ENCODE measurements around the gene MED6.

MED6 gene

DNA sequence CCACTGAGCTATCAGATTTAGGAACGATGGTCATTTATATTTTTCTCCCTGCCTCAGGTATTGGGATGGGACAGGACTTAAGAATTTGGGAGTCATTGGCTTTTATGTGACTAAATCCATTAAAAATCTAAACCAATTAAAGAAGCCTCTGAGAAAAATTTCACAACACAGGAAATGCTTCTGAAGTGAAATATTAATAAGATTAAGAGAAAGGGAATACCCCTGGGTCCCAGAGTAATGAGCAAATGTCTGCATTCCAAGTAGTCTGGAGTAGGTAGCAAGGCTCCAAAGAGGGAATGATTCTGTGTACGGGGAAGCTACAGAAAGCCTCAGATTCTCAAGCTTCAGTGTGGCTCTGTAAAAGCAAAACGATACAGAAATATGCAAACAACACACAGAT lies 707 bp upstream of the MED6 start:
- no peaks in the 10 kb centered on the region for H3K27me3 ChIP-seq (ENCODE audit: insufficient read depth, poor library complexity, severe bottlenecking)
- H3K4me1 ChIP-seq (ENCODE audit: insufficient read depth, poor library complexity, severe bottlenecking) = peaks cover 12% of the 10 kb centered on the region
- ATAC-seq (ENCODE audit: low read depth) (peak; percentile 41; the same call in 2 of the 3 replicates), DNase-seq (ENCODE audit: low spot score) (no peak)
- no peaks in the 10 kb centered on the region for H3K9me3 ChIP-seq (ENCODE audit: severe bottlenecking)
- H3K36me3 ChIP-seq (ENCODE audit: low read depth) = peaks cover 22% of the 10 kb centered on the region
- peak overlapping the region; percentile 68 for H3K27ac ChIP-seq (ENCODE audit: poor library complexity, severe bottlenecking)
- TF ChIP-seq, protein P1, sequence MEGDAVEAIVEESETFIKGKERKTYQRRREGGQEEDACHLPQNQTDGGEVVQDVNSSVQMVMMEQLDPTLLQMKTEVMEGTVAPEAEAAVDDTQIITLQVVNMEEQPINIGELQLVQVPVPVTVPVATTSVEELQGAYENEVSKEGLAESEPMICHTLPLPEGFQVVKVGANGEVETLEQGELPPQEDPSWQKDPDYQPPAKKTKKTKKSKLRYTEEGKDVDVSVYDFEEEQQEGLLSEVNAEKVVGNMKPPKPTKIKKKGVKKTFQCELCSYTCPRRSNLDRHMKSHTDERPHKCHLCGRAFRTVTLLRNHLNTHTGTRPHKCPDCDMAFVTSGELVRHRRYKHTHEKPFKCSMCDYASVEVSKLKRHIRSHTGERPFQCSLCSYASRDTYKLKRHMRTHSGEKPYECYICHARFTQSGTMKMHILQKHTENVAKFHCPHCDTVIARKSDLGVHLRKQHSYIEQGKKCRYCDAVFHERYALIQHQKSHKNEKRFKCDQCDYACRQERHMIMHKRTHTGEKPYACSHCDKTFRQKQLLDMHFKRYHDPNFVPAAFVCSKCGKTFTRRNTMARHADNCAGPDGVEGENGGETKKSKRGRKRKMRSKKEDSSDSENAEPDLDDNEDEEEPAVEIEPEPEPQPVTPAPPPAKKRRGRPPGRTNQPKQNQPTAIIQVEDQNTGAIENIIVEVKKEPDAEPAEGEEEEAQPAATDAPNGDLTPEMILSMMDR (IDR thresholded peaks at IDR 0.05; ENCODE audit: poor library complexity, severe bottlenecking) = no peak
- H3K4me3 ChIP-seq (ENCODE audit: severe bottlenecking) = peak overlapping the region; percentile 79

DNA sequence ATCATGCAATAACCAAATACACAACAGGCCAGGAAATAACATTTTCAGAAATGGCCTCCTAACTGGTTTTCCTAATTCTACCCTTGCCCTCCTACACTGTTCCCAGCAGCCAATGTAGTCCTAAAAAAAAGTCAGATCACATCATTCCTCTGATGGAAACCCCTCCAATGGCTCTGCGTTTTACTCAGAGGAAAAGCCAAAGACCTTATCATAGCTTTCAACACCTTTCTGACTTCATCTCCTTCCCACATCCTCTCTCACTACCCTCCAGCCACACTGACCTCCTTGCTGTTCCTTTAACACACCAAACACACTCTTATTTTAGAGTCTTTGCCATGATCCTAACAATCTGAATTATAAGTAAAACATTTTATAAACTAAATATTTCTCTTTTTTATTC lies 1.1 kb downstream of the MED6 start:
- DNase-seq (ENCODE audit: low spot score) = no peak
- Histone ChIP-seq H3K4me1 (ENCODE audit: insufficient read depth, poor library complexity, severe bottlenecking) (peaks cover 12% of the 10 kb centered on the region), H3K9me3 (ENCODE audit: severe bottlenecking) (no peaks in the 10 kb centered on the region), H3K27me3 (ENCODE audit: insufficient read depth, poor library complexity, severe bottlenecking) (no peaks in the 10 kb centered on the region), H3K4me3 (ENCODE audit: severe bottlenecking) (peak overlapping the region; percentile 79), H3K36me3 (ENCODE audit: low read depth) (peaks cover 40% of the 10 kb centered on the region), H3K27ac (ENCODE audit: poor library complexity, severe bottlenecking) (no peak overlapping the region)
- ATAC-seq (ENCODE audit: low read depth) = no peak
- TF ChIP-seq, protein P1 (IDR thresholded peaks at IDR 0.05; ENCODE audit: poor library complexity, severe bottlenecking) = no peak

DNA sequence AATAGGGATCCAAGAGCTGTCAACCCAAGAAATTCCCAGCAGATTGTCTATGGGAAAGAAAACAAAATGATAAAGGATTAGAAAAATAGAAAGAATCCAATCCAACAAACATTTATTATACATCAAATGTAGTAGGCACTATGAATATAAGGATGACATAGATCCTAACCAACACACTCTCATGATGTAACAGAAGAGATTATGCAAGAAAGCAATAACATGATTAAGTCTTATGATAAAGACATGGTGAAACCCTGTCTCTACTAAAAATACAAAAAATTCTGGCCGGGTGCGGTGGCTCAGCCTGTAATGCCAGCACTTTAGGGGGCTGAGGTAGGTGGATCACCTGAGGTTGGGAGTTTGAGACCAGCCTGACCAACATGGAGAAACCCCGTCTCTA lies 2.7 kb downstream of the MED6 start:
- no peak overlapping the region for H3K4me3 ChIP-seq (ENCODE audit: severe bottlenecking)
- no peak for ATAC-seq (ENCODE audit: low read depth)
- no peak overlapping the region for H3K27ac ChIP-seq (ENCODE audit: poor library complexity, severe bottlenecking)

DNA sequence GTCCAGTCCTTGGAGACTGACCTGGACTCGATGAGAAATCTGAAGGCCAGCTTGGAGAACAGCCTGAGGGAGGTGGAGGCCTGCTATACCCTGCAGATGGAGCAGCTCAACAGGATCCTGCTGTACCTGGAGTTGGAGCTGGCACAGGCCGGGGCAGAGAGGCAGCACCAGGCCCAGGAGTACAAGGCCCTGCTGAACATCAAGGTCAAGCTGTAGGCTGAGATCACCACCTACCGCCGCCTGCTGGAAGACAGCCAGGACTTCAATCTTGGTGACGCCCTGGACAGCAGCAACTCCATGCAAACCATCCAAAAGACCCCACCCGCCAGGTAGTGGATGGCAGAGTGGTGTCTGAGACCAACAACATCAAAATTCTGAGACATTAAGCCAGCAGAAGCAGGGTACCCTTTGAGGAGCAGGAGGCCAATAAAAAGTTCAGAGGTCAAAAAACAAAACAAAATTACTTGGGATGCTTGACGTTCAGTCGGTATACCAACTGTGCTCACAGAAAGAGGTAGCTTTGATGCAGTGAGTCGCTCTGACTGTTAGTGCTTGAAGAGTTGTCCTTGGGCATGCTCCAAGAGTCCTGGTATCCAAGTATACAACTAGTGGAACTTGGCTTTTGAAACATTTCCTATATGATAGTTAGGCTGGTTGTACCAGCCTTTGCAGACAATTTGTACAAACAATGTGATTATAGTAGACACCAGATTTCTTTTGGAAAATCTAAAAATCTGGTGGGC lies 4.8 kb downstream of the MED6 start:
- peaks cover 12% of the 10 kb centered on the region for H3K4me1 ChIP-seq (ENCODE audit: insufficient read depth, poor library complexity, severe bottlenecking)
- H3K4me3 ChIP-seq (ENCODE audit: severe bottlenecking) = no peak overlapping the region
- H3K27me3 ChIP-seq (ENCODE audit: insufficient read depth, poor library complexity, severe bottlenecking) = no peaks in the 10 kb centered on the region
- DNase-seq (ENCODE audit: low spot score) (no peak), ATAC-seq (ENCODE audit: low read depth) (no peak)
- no peak overlapping the region for H3K27ac ChIP-seq (ENCODE audit: poor library complexity, severe bottlenecking)
- TF ChIP-seq, protein P1 (IDR thresholded peaks at IDR 0.05; ENCODE audit: poor library complexity, severe bottlenecking) = no peak
- H3K9me3 ChIP-seq (ENCODE audit: severe bottlenecking) = no peaks in the 10 kb centered on the region
- H3K36me3 ChIP-seq (ENCODE audit: low read depth) = peaks cover 75% of the 10 kb centered on the region

More for the DNA sequence above, 2.7 kb downstream of the MED6 start:
- Histone ChIP-seq H3K9me3 (ENCODE audit: severe bottlenecking) (no peaks in the 10 kb centered on the region), H3K36me3 (ENCODE audit: low read depth) (peaks cover 56% of the 10 kb centered on the region), H3K4me1 (ENCODE audit: insufficient read depth, poor library complexity, severe bottlenecking) (peaks cover 12% of the 10 kb centered on the region), H3K27me3 (ENCODE audit: insufficient read depth, poor library complexity, severe bottlenecking) (no peaks in the 10 kb centered on the region)
- DNase-seq (ENCODE audit: low spot score) = no peak
- TF ChIP-seq, protein P1 (IDR thresholded peaks at IDR 0.05; ENCODE audit: poor library complexity, severe bottlenecking) = no peak

DNA sequence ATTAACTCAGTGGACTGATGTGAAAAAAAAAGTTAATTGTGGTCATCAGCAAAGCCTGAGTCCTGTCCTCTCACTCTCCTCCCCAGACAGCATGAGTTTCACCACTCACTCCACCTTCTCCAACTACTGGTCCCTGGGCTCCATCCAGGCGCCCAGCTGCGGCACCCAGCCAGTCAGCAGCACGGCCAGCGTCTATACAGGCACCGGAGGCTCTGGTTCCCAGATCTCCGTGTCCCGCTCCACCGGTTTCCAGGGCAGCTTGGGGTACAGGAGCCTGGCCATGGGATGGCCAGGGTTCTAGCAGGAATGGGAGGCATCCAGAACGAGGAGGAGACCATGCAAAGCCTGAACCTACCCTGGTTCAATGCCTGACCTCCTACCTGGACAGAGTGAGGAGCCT lies 6.0 kb downstream of the MED6 start:
- H3K27ac ChIP-seq (ENCODE audit: poor library complexity, severe bottlenecking) = no peak overlapping the region
- peaks cover 9% of the 10 kb centered on the region for H3K4me1 ChIP-seq (ENCODE audit: insufficient read depth, poor library complexity, severe bottlenecking)
- peak; percentile 53 for DNase-seq (ENCODE audit: low spot score)
- H3K36me3 ChIP-seq (ENCODE audit: low read depth) = peaks cover 86% of the 10 kb centered on the region
- H3K9me3 ChIP-seq (ENCODE audit: severe bottlenecking) = no peaks in the 10 kb centered on the region
- no peak overlapping the region for H3K4me3 ChIP-seq (ENCODE audit: severe bottlenecking)
- TF ChIP-seq, protein P1 (IDR thresholded peaks at IDR 0.05; ENCODE audit: poor library complexity, severe bottlenecking) = no peak
- ATAC-seq (ENCODE audit: low read depth) = no peak
- H3K27me3 ChIP-seq (ENCODE audit: insufficient read depth, poor library complexity, severe bottlenecking) = no peaks in the 10 kb centered on the region

All from RWPE2 (cell line).